ENCODE results near the gene SLC22A9.

SLC22A9 gene

GRCh38 chr11:63445118-63445517 lies 75.5 kb downstream of the SLC22A9 start:
- DNase-seq (ENCODE audit: low spot score) = no peak

- DNase-seq (ENCODE audit: low spot score) = no peak
Measured at GRCh38 chr11:63445720-63446119, 76.1 kb downstream of the SLC22A9 start.

GRCh38 chr11:63448646-63449045 lies 79.1 kb downstream of the SLC22A9 start:
- DNase-seq (ENCODE audit: low spot score) = no peak

- no peak for DNase-seq (ENCODE audit: low spot score)
Measured at GRCh38 chr11:63459586-63459985, 90.0 kb downstream of the SLC22A9 start.
